HG03469 (cell line): ENCODE data around the gene DOCK1.

Experiments
- ATAC-seq: cut with Tn5 transposase; IDR thresholded peaks from one replicate; pipeline ENCODE4 v1.9.1; 2021; ENCODE audit warnings: mild to moderate bottlenecking, moderate library complexity, moderate number of reproducible peaks; ENCODE audit not compliant: unreplicated experiment

Gene DOCK1

DNA sequence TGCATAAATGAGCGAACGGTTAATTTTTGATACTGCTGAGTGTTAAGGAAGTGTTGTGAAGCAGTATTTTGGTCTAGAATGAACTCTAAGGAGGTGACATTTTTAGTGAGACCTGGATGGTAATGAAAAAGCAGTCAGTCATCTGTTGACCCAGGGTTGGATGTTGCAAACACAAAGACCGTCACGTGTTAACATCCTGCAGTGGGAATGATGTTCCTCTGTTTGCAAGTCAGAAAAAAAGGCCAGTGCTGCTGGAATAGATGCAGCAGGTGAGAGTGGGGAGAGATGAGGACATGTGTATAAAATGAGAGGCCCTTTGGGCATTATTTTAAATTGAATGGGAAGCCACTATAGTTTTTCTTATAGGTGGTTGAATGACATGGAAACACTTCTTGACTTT lies 251.9 kb downstream of the DOCK1 start:
- no peak for ATAC-seq

DNA sequence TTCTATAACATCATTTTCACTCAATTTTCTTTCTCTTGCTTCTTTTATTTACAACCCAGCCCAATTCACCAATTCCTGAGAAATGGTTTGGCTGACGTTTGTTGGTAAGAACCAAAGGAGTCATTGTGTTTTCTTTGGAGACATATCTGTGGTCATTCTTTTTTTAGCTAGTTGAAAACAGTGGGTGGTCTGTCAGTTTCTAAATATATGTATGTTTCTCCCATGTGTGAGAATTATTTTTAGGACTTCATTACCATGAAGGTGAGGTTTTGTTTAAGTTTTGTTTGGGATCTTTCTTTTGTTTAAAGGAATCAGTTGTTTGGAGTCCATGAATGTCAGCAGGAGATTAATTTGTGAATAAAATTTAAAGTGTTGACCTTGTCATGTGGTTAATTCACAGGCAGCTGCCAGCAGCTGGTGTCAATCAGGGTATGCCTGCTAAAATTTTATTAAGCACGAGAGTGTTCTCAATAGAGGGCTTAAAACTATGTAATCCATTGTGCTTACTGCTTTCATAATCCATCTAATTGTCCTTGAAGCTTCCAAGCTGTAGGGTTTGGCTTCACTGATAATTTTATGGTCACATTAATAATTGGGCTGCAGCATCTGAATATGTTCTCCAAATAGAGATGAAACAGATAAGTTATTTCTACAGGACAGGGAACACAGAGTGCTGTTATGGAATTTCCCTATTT lies 252.4 kb downstream of the DOCK1 start:
- no peak for ATAC-seq

DNA sequence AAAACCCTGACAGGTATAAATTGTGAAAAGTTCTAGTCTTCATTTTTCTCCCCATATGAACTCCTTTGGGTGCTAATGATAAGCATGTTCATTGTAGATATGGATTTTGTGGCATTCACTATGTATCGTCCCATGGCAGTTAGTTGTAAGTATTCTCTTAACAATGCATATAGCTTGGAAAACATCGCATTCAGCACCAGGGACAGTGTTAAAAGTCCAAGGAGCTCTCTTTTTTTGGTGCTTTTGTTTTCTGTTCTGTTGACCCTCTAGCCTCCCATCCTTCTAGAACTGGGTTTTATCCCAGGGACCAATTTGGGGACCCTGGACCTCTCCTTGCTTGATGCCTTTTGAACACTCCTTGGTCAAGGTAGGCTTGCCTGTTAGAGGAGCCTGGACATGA lies 253.4 kb downstream of the DOCK1 start:
- ATAC-seq, result no peak

DNA sequence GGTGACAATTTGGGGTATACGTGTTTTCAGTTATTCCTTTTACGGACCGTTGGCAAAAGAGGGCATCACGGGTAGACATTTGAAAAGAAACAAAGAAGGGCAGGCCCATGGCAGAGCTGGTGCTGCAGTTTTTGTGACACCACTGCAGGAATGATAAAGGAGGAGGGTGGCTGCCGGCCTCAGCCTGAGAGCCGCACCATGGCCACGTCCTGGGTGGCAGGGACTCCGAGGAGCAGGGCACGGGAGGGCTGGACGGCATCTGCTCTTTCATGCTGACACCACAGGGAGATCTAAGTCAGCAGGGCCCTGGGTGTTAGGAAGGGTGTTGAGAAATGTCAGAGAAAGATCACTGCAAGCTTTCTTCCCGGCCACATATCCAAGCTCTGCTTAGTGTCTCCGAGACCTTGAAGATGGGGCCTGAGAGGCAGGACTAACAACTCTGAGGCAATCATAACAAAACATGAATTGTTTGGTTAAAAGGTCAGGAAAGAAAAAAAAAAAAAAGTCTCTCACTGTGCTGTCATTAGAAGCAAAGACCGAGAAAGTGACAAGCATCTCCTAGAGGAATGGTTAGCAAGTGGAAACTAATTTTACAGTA lies 254.5 kb downstream of the DOCK1 start:
- no peak for ATAC-seq

DNA sequence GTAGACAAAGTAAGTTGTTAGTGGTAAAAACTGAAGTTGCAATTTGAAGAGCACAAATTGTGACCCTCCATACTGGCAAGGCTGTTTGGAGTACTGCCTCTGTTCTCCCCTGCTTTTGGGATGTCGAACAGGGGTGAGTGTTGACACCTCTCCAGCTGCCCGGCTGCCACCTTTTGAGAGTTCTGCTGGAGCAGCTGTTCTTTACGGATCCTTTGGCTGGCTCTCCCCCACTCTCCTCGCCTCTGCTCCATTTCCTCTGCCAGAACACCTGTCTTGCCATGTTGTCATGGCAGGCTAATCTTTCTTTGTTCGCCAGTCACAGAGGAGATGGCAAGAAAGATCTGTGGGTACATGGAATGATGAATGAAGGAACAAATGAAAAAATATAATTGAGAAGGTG lies 256.3 kb downstream of the DOCK1 start:
- ATAC-seq, result no peak

DNA sequence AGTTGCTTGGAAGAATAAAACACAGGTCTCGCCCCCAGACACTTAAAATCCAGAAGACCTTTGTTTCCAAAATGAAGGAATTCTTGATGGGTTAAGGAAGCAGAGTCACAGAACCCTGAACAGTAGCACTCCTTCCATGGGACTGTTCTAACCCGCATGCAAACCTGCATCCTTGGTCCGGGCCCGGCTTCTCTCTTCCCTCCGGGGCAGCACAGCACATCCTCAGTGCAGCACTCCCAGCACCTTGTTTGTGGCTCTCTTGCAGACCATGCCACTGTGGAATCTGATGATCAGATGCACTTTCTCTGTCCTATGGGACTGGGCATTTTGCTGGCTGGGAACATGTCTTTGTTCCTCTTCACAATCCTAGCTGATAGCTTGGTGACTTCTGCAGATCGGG lies 257.6 kb downstream of the DOCK1 start:
- no peak for ATAC-seq

DNA sequence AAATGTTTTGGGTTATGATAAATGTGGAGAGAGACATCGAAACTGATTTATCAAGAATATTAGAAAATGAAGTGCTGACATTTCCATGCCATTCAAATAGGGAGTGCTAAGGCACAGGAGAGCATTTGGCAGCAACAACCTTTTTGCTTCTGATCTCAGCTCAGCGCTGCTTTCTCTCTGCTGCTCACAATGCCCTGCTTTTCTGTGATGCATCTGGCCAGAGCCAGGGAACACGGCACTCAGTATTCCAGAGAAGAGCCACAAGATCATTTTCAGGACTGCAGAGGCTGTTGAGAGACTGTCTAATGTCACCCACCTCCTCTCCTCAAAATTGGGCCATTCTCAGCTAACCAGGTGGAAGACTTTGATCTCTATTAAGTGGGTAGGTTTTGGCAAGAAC lies 263.0 kb downstream of the DOCK1 start:
- no peak for ATAC-seq

DNA sequence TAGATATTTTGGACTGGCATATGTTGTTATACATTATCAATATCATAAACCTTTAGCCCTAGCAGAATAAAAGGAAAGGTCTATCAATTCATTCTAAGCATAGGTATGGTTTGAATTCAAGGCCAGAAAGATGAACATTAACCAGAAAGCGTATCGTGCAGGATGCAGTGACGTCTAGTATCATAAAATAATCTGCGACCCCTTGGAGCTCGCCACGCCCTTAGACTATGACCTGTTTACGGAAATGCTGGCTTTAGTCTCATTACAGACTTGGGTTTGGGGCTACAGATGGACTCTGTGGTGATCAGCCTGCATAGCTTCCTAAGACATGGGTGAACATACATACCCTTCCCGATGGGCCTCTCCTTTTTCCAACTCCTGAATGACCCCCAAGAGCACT lies 269.6 kb downstream of the DOCK1 start:
- ATAC-seq, result no peak

DNA sequence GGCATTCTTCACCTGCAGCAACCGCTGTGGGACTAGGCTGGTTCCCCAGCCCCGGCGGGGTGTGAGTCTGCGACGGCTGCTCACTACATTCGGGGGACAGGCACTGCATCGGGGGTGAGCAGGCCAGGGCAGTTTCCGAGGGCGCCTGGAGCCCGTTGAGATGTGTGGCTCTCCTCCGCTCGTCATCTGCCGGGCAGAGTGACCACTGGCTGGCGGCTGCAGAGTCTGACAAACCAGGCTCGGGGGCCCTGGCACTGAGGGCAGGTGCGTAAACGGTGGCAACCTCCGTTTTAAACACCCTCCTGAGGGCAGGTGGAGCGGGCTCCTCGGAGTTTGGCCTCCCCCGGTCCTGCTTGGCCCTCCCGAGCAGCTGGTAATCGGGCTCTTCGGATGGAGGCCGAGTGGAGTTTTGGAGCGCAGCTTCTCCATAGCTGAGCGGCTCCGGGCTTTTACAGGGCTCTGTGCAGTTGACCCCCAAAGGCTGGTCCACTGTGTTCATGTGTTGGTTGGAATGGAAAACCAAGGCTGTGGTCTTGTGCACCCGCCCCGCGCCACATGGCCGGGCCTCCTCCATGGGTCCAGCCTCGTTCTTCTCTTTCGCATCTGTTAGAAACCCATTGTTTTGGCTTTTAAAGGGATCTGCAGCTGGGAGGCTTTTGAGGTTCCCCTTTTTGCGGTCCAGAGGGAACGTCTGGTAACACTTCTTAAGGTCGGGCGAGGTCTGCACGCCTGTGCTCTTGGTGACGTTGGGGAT lies 270.3 kb downstream of the DOCK1 start:
- ATAC-seq, result no peak

DNA sequence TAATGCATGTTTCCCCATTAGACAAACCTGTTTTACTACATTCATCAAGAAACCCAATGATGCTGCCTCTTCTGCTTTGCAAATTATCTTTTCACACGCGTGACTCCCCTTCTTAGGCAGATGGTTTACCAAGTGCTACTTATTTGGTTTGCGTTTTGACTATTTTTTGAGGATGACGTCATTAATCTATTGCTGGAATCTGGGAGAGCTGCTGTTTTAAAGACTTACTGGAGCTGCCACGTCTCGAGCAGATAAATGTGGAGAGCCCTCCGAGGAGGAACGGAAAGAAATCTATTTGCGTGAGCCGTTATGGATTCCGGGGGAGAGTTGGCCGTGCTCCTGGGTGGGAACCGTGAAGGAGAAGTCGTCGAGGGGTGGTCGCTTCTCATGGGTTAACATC lies 271.4 kb downstream of the DOCK1 start:
- no peak for ATAC-seq

DNA sequence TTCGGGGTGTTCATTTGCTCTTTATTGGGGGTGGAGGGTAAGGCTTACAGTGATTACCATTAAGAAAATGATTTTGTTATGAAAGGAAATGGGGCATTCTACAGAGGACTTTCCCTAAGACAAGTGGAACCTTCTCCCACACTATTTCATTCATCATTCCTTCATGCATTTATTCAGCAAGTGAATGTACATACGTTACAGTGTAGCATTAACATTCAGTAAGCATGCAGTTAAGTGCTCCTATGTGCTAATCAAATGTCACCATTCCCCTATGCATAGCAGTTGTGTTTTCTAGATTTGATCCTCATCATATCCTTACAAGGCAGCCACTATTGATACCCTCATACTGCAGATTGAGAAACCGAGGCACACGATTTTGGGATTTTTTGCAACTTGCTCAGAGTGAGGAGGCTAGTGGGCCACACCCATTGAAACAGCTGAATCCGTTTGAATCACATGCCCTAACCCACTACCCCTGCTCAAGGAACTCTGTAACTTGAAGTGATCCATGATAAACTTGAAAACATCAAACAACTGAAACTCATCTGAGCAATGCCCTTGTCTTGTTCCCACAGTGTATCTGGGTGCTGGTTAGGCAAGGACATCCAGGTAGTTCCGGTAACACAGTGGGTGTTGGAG lies 274.5 kb downstream of the DOCK1 start:
- no peak for ATAC-seq

DNA sequence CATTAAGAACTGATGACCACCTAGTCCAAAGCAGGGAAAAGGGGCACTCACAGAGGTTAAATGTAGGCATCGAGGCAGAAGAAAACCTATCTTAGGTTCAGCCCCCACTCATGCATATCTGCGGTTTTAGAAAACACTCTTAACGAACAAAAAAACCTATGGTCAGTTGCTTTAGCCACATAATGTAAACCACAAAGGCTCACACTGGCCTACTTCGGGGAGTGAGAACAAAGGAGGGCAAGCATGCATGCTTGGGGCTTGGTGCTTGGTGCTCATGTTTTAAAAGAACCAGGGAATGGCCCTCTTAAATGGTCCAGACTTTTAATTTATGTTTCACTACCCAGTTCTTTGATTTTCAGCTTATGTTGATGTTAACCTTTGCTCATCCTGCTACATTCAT lies 276.9 kb downstream of the DOCK1 start:
- no peak for ATAC-seq

DNA sequence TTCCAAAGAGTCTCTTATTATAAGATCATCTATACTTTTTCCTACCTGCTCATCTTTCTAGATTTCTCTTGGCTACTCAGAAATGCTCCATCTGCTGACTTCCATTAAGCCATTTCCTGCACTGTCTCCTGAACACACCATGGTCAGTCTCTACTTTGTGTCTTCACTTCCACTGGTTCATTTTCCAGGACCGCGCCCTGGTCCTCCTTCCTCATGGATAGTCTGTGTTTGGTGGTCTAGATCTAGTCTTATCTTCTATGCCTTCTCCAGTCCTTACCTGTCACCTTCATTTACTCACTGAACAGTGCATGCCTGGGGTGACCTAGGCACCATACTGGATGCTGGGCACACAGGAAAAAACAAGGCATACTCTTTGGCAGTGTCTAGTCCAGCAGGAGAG lies 279.4 kb downstream of the DOCK1 start:
- ATAC-seq, result no peak

DNA sequence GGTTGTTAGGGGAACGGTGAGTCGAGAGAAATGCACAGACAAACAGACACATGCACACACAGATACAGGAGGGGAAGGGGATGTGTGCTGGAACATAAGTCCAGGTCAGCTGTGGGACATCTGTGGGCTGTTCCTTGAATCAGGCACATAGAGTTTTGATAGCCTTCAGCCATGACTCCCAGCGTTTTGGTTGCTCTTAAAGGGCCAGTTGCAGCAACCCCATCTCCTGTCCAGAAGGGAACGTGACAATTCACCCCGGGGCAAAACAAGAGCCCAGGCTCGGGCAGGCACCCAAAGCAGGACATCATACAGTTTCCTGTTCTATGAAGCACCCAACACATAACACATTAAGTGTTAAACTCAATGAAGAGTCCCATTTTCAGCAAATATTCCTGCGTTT lies 281.6 kb downstream of the DOCK1 start:
- ATAC-seq, result no peak

DNA sequence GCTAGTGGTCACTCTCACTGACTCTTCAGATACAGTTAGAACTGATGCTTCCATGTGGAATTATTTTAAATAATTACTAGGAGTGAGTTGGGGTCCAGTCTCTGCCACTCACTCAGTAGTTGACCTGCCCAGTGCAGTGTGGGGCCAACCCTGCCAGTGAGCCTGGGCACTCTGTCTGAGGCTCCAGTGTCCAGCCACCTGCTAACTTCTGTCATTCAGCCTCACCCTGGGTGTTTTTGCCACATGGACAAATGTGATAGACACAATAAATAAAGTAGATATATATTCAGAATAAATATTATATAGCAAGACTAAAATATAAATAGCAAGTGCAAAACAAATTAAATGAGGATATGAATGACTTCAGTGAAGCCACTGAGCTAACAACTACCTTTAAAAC lies 284.0 kb downstream of the DOCK1 start:
- no peak for ATAC-seq

DNA sequence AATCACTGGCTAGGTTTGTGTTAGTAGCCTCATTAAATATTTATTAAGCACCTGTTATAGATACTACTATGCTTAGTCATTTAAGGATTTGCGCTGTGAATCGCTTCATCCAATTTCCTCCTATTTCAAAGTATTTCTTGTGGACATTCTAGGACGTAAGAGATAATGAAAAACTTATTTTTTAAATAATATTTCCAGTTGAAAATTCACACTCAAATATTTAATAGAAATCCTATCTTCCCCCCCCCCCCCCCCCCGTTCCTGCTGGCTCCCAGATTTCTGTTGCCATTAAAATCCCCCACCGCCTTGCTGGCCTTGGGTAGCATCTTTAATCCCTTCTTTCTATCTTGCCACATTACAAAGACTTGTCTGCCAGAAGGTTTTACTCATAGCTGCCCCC lies 285.2 kb downstream of the DOCK1 start:
- no peak for ATAC-seq

DNA sequence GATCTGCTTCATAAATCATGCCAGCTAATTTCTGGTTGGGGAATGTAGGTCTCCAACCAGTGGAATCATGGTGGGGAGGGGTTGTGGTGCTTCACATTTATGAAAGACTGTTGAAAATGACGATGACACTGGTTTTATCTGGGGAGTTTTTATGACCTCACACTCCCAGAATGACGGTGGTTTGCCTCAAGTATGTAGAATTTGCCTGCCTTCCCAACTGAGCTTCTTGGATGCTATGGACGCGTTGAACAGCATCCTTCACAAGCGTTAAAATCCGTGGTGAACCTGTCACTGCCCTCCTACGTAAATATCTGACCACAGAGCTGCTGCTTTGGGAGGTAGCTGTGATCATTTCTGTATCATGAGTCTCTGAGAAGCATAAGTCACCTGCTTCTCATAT lies 287.9 kb downstream of the DOCK1 start:
- ATAC-seq, result no peak

DNA sequence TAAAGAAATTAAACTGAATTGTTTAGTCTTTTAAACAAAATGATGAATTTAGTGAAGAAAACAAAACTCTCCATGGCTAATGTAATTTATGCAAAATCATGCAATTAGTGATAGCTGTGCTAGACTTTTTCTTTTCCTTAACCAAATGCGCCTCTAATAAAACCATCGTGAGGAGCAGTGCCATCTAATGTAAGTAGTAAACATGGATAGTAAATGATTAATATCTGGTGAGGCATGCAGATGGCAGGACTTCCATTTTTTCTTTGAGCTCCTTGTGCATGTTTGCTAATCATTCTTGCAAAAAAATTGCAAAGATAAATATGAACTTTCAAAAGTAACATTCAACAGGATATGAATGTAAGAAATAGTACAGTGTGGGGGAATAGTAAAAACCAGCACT lies 288.9 kb downstream of the DOCK1 start:
- ATAC-seq, result no peak

DNA sequence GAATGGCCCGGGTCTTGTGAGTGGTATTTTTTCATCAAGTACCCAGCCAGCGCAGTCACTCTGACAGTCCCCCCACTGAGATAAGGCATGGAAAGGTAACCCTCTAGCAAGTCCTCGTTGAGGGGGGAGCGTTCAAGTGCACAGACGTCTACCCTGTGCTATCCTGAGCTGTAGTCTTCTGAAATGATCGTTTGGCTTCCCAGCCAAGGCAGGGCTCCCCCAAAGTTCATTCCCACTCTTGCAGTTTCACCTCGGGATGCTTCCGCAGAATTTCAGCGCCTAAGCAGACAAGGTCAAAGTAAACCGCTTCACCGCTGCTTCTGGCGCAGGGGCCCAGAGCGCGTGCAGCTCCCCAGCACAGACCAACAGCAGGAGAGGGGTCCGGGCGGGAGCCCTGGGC lies 289.4 kb downstream of the DOCK1 start:
- no peak for ATAC-seq

DNA sequence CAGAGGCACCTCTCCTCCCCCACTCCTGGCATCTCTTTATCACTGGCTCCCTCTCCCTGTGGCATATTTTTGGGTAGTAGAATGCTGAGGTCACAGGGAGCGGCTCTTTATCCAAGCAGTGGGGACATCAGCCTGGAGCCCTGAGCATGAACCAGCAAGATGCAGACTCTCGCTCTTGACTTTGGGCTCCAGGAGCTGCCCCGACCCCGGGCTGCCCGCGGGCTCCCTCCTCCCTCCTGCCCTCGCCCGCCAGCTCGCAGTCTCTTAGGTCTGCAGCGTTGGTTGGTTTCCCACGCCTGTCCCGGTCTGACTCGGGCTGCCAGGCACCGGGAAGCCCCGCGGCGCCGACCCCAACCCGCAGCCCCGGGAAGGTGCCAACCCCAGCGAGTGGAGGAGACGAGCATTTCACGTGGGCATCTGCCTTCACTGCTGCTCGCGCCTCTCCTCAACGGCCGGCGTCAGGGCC lies 289.8 kb downstream of the DOCK1 start:
- ATAC-seq, result no peak

DNA sequence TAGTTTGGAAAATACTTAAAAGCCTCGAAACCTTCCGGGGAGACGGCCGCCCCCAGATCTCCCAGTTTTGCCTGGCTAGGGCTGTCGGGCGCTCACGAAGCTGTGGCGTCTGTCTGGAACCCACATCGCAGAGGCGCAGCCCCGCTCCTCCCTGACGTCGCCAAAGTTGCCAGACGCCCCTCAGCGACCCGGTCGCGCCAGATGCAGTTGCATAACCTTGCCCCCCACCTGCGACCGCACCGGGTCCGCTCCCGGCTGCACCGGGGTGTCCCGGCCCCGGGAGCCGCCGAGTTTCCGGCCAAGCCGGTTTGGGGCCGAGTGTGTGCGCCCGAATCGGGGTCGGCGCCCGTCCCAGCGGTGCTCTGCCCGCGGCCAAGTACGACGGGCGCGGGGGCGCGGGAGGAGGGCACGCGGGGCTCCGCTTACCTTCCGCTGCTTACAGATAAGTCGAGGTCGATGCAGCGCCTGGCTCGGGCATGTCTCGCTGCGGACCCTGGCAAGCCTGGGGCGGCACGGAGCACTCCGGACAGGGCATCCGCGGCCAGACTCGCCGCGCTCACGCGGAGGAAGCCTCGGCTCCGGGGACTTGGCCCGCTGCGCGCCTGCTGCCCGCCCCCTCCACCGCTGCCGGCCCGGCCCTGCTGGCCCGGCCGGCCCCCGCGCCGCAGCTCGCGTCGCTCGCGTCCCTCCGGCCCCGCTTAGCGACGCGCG lies 290.5 kb downstream of the DOCK1 start:
- ATAC-seq, result no peak
